Caki2 (cell line): ENCODE measurements around the gene TPPP3. TPM values are rescaled to one million over a fixed set of nuclear protein-coding genes. Genes with fewer than 3 reads are reported as not detected.

Source experiments
- DNase-seq: peaks from one replicate; pipeline ENCODE4 v3.0.0-alpha.2; 2015; ENCODE audit warnings: low read depth
- in situ Hi-C: cut with HindIII; loops from 2 replicates; pipeline ENCODE4 v1.10.0; 2016; ENCODE audit warnings: low sequenced_read_pairs, low pct_unique_long_range_greater_than_20kb, mixed read lengths
- total RNA-seq: library from RNA; depleted of rRNA; stranded (reverse); fragments of >200 nt; shearing (Covaris generic); gene quantifications from 2 replicates; pipeline ENCODE4 v1.2.3, GENCODE V29; 2014; ENCODE audit warnings: low replicate concordance

The TPPP3 gene
- total RNA-seq, 1 experiment from 2014 or later: 22.3 TPM

- in situ Hi-C loops: no loop called here
- no peak for DNase-seq
Measured at GRCh38 chr16:67395458-67396158, 2.3 kb upstream of the TPPP3 start.

GRCh38 chr16:67395105-67395457 is 1.8 kb upstream of the TPPP3 start:
- in situ Hi-C loops: no loop called here
- no peak for DNase-seq

- no peak for DNase-seq
- in situ Hi-C loops: no loop called here
Measured at GRCh38 chr16:67394155-67395104, 1.1 kb upstream of the TPPP3 start.

- DNase-seq: no peak
- in situ Hi-C loops: no loop called here
Measured at GRCh38 chr16:67393788-67394154, 473 bp upstream of the TPPP3 start.

GRCh38 chr16:67392301-67393059 is 818 bp downstream of the TPPP3 start:
- in situ Hi-C loops: no loop called here
- DNase-seq: no peak

- in situ Hi-C loops: no loop called here
- DNase-seq: no peak
Measured at GRCh38 chr16:67391424-67392300, 1.6 kb downstream of the TPPP3 start.

- in situ Hi-C loops: no loop called here
- DNase-seq: no peak
Measured at GRCh38 chr16:67390816-67391423, 2.4 kb downstream of the TPPP3 start.

GRCh38 chr16:67389911-67390815 is 3.1 kb downstream of the TPPP3 start:
- DNase-seq: no peak
- in situ Hi-C loops: no loop called here

GRCh38 chr16:67388591-67388990 is 4.7 kb downstream of the TPPP3 start:
- in situ Hi-C loops: no loop called here
- no peak for DNase-seq

GRCh38 chr16:67388191-67388590 is 5.1 kb downstream of the TPPP3 start:
- in situ Hi-C loops: no loop called here
- DNase-seq: no peak

- in situ Hi-C loops: no loop called here
- DNase-seq: no peak
Measured at GRCh38 chr16:67387479-67388079, 5.7 kb downstream of the TPPP3 start.

- no peak for DNase-seq
- in situ Hi-C loops: no loop called here
Measured at GRCh38 chr16:67386861-67387455, 6.3 kb downstream of the TPPP3 start.

GRCh38 chr16:67384778-67385510 is 8.4 kb downstream of the TPPP3 start:
- in situ Hi-C loops: no loop called here
- DNase-seq: no peak

GRCh38 chr16:67383284-67383683 is 10.0 kb downstream of the TPPP3 start:
- in situ Hi-C loops: no loop called here

GRCh38 chr16:67378642-67379041 is 14.7 kb downstream of the TPPP3 start:
- DNase-seq: no peak
- in situ Hi-C loops: no loop called here

More at GRCh38 chr16:67383284-67383683, 10.0 kb downstream of the TPPP3 start:
- no peak for DNase-seq
